SK-N-MC (cell line): ENCODE data around the gene ID3.

Source experiments
- EZH2 ChIP-seq: fragments of 200-600 bp; sonication (generic); IDR thresholded peaks from one replicate; pipeline ENCODE4 v1.6.1; 2017; ENCODE audit warnings: antibody characterized with exemption
- POLR2AphosphoS5 ChIP-seq: IDR thresholded peaks from 2 replicates; pipeline ENCODE4 v1.6.1; 2012; ENCODE audit warnings: mild to moderate bottlenecking, low read depth, low read length, borderline replicate concordance

DNA sequence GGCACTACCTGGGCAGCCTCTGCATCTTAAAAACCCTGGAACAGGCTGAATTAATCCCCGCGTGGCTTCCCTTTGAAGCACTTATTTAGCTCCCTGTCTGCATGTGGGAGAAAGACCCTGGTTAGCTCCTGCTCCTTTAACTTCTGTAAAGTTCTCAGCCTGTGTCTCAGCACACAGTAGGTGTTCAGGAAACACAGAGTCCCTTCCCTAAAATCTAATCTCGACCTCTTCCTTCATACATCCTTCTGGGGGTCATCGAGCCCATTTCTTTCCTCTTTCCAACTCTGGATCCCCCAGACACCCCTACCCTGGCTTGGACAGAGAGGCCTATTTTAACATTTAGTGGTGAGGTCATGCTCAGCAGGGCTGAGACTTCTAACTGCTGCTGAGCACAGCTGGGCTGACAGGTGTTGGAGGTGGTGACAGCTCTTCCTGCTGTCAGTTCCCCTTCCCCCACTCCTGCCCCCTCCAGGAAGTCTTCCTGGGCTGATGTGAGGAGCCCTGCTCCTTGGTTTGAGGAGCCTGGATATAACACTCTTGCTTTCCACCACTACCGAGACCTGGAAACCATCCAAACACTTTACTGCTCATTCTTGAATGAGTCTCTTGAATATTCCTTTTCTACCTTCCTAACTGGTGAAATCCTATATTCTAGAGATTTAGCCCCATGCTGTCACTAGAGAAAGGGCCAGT, 33.6 kb downstream of the ID3 start:
- TF ChIP-seq POLR2AphosphoS5 (no peak; the same call in 1 of the 2 replicates), EZH2 (no peak)
